ENCODE data around the gene USP35. TPM values are rescaled to one million over a fixed set of nuclear protein-coding genes. Genes with fewer than 3 reads are reported as not detected.
"Not testable (repeated sequence)": the region's sequence is repeated elsewhere in the genome, so short reads cannot be mapped to it uniquely, and the experiment has no call there.

USP35 gene
- total and polyA plus RNA-seq, 2 experiments from 2014 or later: 2.7 to 7.0 TPM

- in situ Hi-C loops (cut with MboI): no loop called here
- DNase-seq: no peak
- 88 to 94% methylated on average over 6 of the region's 6 CpGs for WGBS, 2 experiments (ENCODE audit: low coverage in 1 of 2, low lambda C conversion rate in 2 of 2, missing lambda C conversion rate in 2 of 2)
Measured at GRCh38 chr11:78171951-78172350, 16.8 kb upstream of the USP35 start.

GRCh38 chr11:78175862-78176261 lies 12.9 kb upstream of the USP35 start:
- H3K9me2 ChIP-seq (ENCODE audit: insufficient read depth); H3K36me3 ChIP-seq (ENCODE audit: low read depth); in situ Hi-C loops (cut with MboI); H3K4me2 ChIP-seq (ENCODE audit: unreplicated experiment); H3K9ac ChIP-seq; H2AFZ ChIP-seq; DNase-seq; H3K4me3 ChIP-seq; H3K27ac ChIP-seq; H3K9me3 ChIP-seq (ENCODE audit: low read depth); H3K27me3 ChIP-seq (replicated peaks; ENCODE audit: insufficient read depth); H3K4me1 ChIP-seq (ENCODE audit: insufficient read depth); H3F3A ChIP-seq (ENCODE audit: insufficient read depth); H4K20me1 ChIP-seq (ENCODE audit: insufficient read depth): not testable (repeated sequence)
- WGBS, 2 experiments (ENCODE audit: low coverage in 1 of 2, low lambda C conversion rate in 2 of 2, missing lambda C conversion rate in 2 of 2): 99 to 100% methylated on average over 3 of the region's 3 CpGs
- H3K79me2 ChIP-seq (ENCODE audit: insufficient read depth): peaks cover 43% of the 10 kb centered on the region

More at GRCh38 chr11:78171951-78172350, 16.8 kb upstream of the USP35 start:
- Histone ChIP-seq H3K4me3 (no peak overlapping the region), H3K27ac (no peak overlapping the region), H3K4me1 (ENCODE audit: insufficient read depth) (peaks cover 18% of the 10 kb centered on the region), H3K79me2 (ENCODE audit: insufficient read depth) (peaks cover 7% of the 10 kb centered on the region), H3K4me2 (ENCODE audit: unreplicated experiment) (no peak overlapping the region), H3K9me3 (ENCODE audit: low read depth) (no peaks in the 10 kb centered on the region), H3F3A (ENCODE audit: insufficient read depth) (peaks cover 20% of the 10 kb centered on the region), H4K20me1 (ENCODE audit: insufficient read depth) (no peaks in the 10 kb centered on the region), H2AFZ (no peak overlapping the region), H3K9me2 (ENCODE audit: insufficient read depth) (no peaks in the 10 kb centered on the region), H3K9ac (no peak overlapping the region), H3K27me3 (replicated peaks; ENCODE audit: insufficient read depth) (no peaks in the 10 kb centered on the region), H3K36me3 (ENCODE audit: low read depth) (peaks cover 8% of the 10 kb centered on the region; the same call in 1 of the 2 replicates)
- no peak for TF ChIP-seq EZH2phosphoT487 (IDR thresholded peaks at IDR 0.05; ENCODE audit: insufficient read depth, low read depth)
- no peak for TF ChIP-seq EZH2 (IDR thresholded peaks at IDR 0.05; ENCODE audit: insufficient read depth, poor library complexity, severe bottlenecking)

- no peaks in the 10 kb centered on the region for H3K27me3 ChIP-seq (replicated peaks; ENCODE audit: insufficient read depth)
- no peaks in the 10 kb centered on the region for H3K9me2 ChIP-seq (ENCODE audit: insufficient read depth)
- no peak overlapping the region for H3K9ac ChIP-seq
- in situ Hi-C loops (cut with MboI): no loop called here
- H2AFZ ChIP-seq: no peak overlapping the region
- no peak overlapping the region for H3K4me2 ChIP-seq (ENCODE audit: unreplicated experiment)
- peaks cover 14% of the 10 kb centered on the region; the same call in 1 of the 2 replicates for H3K36me3 ChIP-seq (ENCODE audit: low read depth)
- H3F3A ChIP-seq (ENCODE audit: insufficient read depth): no peaks in the 10 kb centered on the region
- H3K4me1 ChIP-seq (ENCODE audit: insufficient read depth): no peaks in the 10 kb centered on the region
- H4K20me1 ChIP-seq (ENCODE audit: insufficient read depth): no peaks in the 10 kb centered on the region
- H3K9me3 ChIP-seq (ENCODE audit: low read depth): no peaks in the 10 kb centered on the region
- DNase-seq: no peak
- H3K79me2 ChIP-seq (ENCODE audit: insufficient read depth): peaks cover 51% of the 10 kb centered on the region
- no peak overlapping the region for H3K4me3 ChIP-seq
- no peak overlapping the region for H3K27ac ChIP-seq
- TF ChIP-seq EZH2phosphoT487 (IDR thresholded peaks at IDR 0.05; ENCODE audit: insufficient read depth, low read depth): no peak
- TF ChIP-seq EZH2 (IDR thresholded peaks at IDR 0.05; ENCODE audit: insufficient read depth, poor library complexity, severe bottlenecking): no peak
- 96 to 98% methylated on average over 10 of the region's 10 CpGs for WGBS, 2 experiments (ENCODE audit: low coverage in 1 of 2, low lambda C conversion rate in 2 of 2, missing lambda C conversion rate in 2 of 2)
Measured at GRCh38 chr11:78176605-78177141, 12.0 kb upstream of the USP35 start.

GRCh38 chr11:78177216-78177615 lies 11.5 kb upstream of the USP35 start:
- in situ Hi-C loops (cut with MboI): no loop called here
- TF ChIP-seq EZH2phosphoT487 (IDR thresholded peaks at IDR 0.05; ENCODE audit: insufficient read depth, low read depth) (no peak), EZH2 (IDR thresholded peaks at IDR 0.05; ENCODE audit: insufficient read depth, poor library complexity, severe bottlenecking) (no peak)
- 72 to 80% methylated on average over 7 of the region's 7 CpGs for WGBS, 2 experiments (ENCODE audit: low coverage in 1 of 2, low lambda C conversion rate in 2 of 2, missing lambda C conversion rate in 2 of 2)

More at GRCh38 chr11:78177216-78177615, 11.5 kb upstream of the USP35 start:
- no peaks in the 10 kb centered on the region for H4K20me1 ChIP-seq (ENCODE audit: insufficient read depth)
- H3K4me2 ChIP-seq (ENCODE audit: unreplicated experiment): no peak overlapping the region
- H3K27me3 ChIP-seq (replicated peaks; ENCODE audit: insufficient read depth): no peaks in the 10 kb centered on the region
- no peaks in the 10 kb centered on the region for H3F3A ChIP-seq (ENCODE audit: insufficient read depth)
- H3K9me3 ChIP-seq (ENCODE audit: low read depth): no peaks in the 10 kb centered on the region
- H3K9ac ChIP-seq: no peak overlapping the region
- H3K9me2 ChIP-seq (ENCODE audit: insufficient read depth): no peaks in the 10 kb centered on the region
- H3K79me2 ChIP-seq (ENCODE audit: insufficient read depth): peaks cover 57% of the 10 kb centered on the region
- DNase-seq: no peak
- H3K4me1 ChIP-seq (ENCODE audit: insufficient read depth): no peaks in the 10 kb centered on the region
- no peak overlapping the region for H2AFZ ChIP-seq
- H3K27ac ChIP-seq: no peak overlapping the region
- peaks cover 14% of the 10 kb centered on the region; the same call in 1 of the 2 replicates for H3K36me3 ChIP-seq (ENCODE audit: low read depth)
- no peak overlapping the region for H3K4me3 ChIP-seq
